Endothelial cell of umbilical vein (primary cell): ENCODE measurements around the gene ZBTB7C. TPM values are rescaled to one million over a fixed set of nuclear protein-coding genes. Genes with fewer than 3 reads are reported as not detected.

Experiments used
- BruUV-seq: library from RNA; stranded (reverse); fragments of 400-500 nt; replicated peaks from 2 replicates; lab custom pipeline; 2021; lab: Mats Ljungman, UMichigan
- CTCF ChIA-PET: fragments of 300-600, 350-600 bp; sonication (Branson Sonifier 250); formaldehyde crosslinking; loops from one replicate; lab custom pipeline; 2021; ENCODE audit warnings: antibody characterized with exemption, inconsistent platforms; lab: Charles Lee
- POLR2A ChIA-PET: fragments of 300-600, 350-600 bp; sonication (Branson Sonifier 250); formaldehyde crosslinking; loops from one replicate; lab custom pipeline; 2021; ENCODE audit warnings: antibody characterized with exemption, inconsistent platforms; lab: Charles Lee
- DNase-seq: peaks from one replicate; pipeline ENCODE4 v3.0.0-alpha.2; 2011; ENCODE audit warnings: low read depth, low spot score
- FAIRE-seq: peaks from 2 replicates; lab custom pipeline; 2011; peaks lifted over from hg19 to GRCh38; lab: Jason Lieb, UNC
- H2AFZ ChIP-seq: 2 replicates; pipeline ENCODE4 v1.6.0; 2012; ENCODE audit warnings: low read depth, low read length, control low read depth, inconsistent platforms
- H3K27ac ChIP-seq: 2 replicates; pipeline ENCODE4 v1.5.1; 2011; ENCODE audit warnings: low read depth, mild to moderate bottlenecking, control low read depth, low read length, moderate library complexity; ENCODE audit not compliant: insufficient read depth
- H3K27me3 ChIP-seq, 2 experiments: 2 replicates each; pipeline versions ENCODE4 v1.6.0 to v1.6.1; 2011; ENCODE audit warnings: low read length in 2 of 2, mixed read lengths in 1 of 2; ENCODE audit not compliant: control insufficient read depth in 2 of 2, insufficient read depth in 2 of 2
- H3K36me3 ChIP-seq, 2 experiments: 2 replicates in 1 of 2; 3 replicates in 1 of 2; pipeline ENCODE4 v1.5.1; 2011; ENCODE audit warnings: low read length in 2 of 2, mild to moderate bottlenecking in 1 of 2, moderate library complexity in 1 of 2; ENCODE audit not compliant: control insufficient read depth in 2 of 2, insufficient read depth in 2 of 2; ENCODE audit errors: extremely low read depth in 1 of 2
- H3K4me1 ChIP-seq: 3 replicates; pipeline ENCODE4 v1.5.1; 2011; ENCODE audit warnings: mild to moderate bottlenecking, low read length; ENCODE audit not compliant: control insufficient read depth, insufficient read depth; ENCODE audit errors: extremely low read depth
- H3K4me2 ChIP-seq: 2 replicates; pipeline ENCODE4 v1.6.1; 2011; ENCODE audit warnings: low read length, control low read depth, mixed read lengths; ENCODE audit not compliant: insufficient read depth
- H3K4me3 ChIP-seq, 3 experiments: fragments of 200-600 bp in 1 of 3; sonication (generic), shearing (Covaris generic) in 1 of 3; replicated peaks in 1 of 3; 2 replicates each; pipeline ENCODE4 v1.5.1; 2011 to 2016; ENCODE audit warnings: control low read depth in 3 of 3, low read length in 3 of 3, mild to moderate bottlenecking in 2 of 3, inconsistent platforms in 1 of 3, low read depth in 1 of 3, moderate library complexity in 1 of 3; ENCODE audit not compliant: insufficient read depth in 1 of 3
- H3K79me2 ChIP-seq: 2 replicates; pipeline ENCODE4 v1.6.0; 2012; ENCODE audit warnings: low read length, inconsistent platforms; ENCODE audit not compliant: control insufficient read depth, insufficient read depth
- H3K9ac ChIP-seq: replicated peaks from 2 replicates; pipeline ENCODE3; 2011; ENCODE audit warnings: low read length, control low read depth; ENCODE audit not compliant: insufficient read depth; ENCODE audit errors: extremely low read depth
- H3K9me1 ChIP-seq: replicated peaks from 3 replicates; pipeline ENCODE4 v1.6.0; 2011; ENCODE audit warnings: mild to moderate bottlenecking, low read length; ENCODE audit not compliant: control insufficient read depth, insufficient read depth; ENCODE audit errors: extremely low read depth
- H3K9me3 ChIP-seq: replicated peaks from 2 replicates; pipeline ENCODE4 v1.5.1; 2012; ENCODE audit warnings: low read length, inconsistent platforms; ENCODE audit not compliant: control insufficient read depth, insufficient read depth
- H4K20me1 ChIP-seq: replicated peaks from 2 replicates; pipeline ENCODE3; 2011; ENCODE audit warnings: mild to moderate bottlenecking, low read length; ENCODE audit not compliant: control insufficient read depth, insufficient read depth; ENCODE audit errors: extremely low read depth
- EZH2 ChIP-seq: IDR thresholded peaks from 2 replicates; pipeline ENCODE4 v1.6.1; 2012; ENCODE audit warnings: borderline replicate concordance, low read depth, mild to moderate bottlenecking, moderate library complexity, low read length, inconsistent platforms; ENCODE audit not compliant: severe bottlenecking
- GATA2 ChIP-seq: IDR thresholded peaks from 2 replicates; pipeline ENCODE4 v1.7.0; 2011; ENCODE audit warnings: low read depth, mild to moderate bottlenecking, moderate library complexity, mixed read lengths, low read length; ENCODE audit not compliant: insufficient read length, insufficient read depth
- JUN ChIP-seq: IDR thresholded peaks from 2 replicates; pipeline ENCODE4 v1.6.1; 2011; ENCODE audit warnings: borderline replicate concordance, low read depth; ENCODE audit not compliant: insufficient read length, insufficient read depth
- MYC ChIP-seq: IDR thresholded peaks from one replicate; pipeline ENCODE4 v1.6.1; 2011; ENCODE audit warnings: mild to moderate bottlenecking, low read depth, low read length
- POLR2A ChIP-seq: IDR thresholded peaks from 2 replicates; pipeline ENCODE4 v1.6.1; 2012; ENCODE audit warnings: low read depth, mild to moderate bottlenecking, control low read depth, low read length
- dilution Hi-C: fragments of 300-500 bp; cut with MboI; formaldehyde crosslinking; loops from one replicate; pipeline ENCODE4 v1.15.0; 2019; ENCODE audit warnings: low sequenced_read_pairs; ENCODE audit not compliant: extremely low pct_ligation_motif_present
- intact Hi-C: fragments of 100-400 bp; cut with micrococcal nuclease; formaldehyde crosslinking; loops from one replicate; pipeline ENCODE4 v1.10.0; 2022
- polyA plus RNA-seq, 4 experiments: library from polyadenylated mRNA; depleted of rRNA in 3 of 4; stranded (reverse) in 3 of 4; unstranded in 1 of 4; fragments of >200 nt; gene quantifications; 2 replicates each; pipeline versions ENCODE4 v1.2.1 to v1.2.3, GENCODE V29; 2011 to 2012; ENCODE audit warnings: missing spikeins in 1 of 4
- total RNA-seq: library from RNA; stranded (reverse); gene quantifications from 2 replicates; pipeline ENCODE4 v1.2.3, GENCODE V29; 2021
- TF ChIP-seq, protein P1 (sequence below): IDR thresholded peaks from 2 replicates; pipeline ENCODE4 v1.6.1; 2011; ENCODE audit not compliant: insufficient read depth, insufficient read length
- TF ChIP-seq, protein P2 (sequence below), 2 donors: IDR thresholded peaks; 1 replicate in 1 of 2; 2 replicates in 1 of 2; pipeline ENCODE4 v1.5.1; 2011; ENCODE audit warnings: low read length in 2 of 2, mild to moderate bottlenecking in 2 of 2, moderate library complexity in 2 of 2, control low read depth in 1 of 2, inconsistent platforms in 1 of 2, low read depth in 1 of 2; ENCODE audit not compliant: insufficient read depth in 1 of 2; ENCODE audit errors: extremely low read depth in 1 of 2

Gene ZBTB7C
- total and polyA plus RNA-seq, 2 donors (not counting 3 experiments of a cell fraction or from before 2014, with no cell fraction given): not detected

DNA sequence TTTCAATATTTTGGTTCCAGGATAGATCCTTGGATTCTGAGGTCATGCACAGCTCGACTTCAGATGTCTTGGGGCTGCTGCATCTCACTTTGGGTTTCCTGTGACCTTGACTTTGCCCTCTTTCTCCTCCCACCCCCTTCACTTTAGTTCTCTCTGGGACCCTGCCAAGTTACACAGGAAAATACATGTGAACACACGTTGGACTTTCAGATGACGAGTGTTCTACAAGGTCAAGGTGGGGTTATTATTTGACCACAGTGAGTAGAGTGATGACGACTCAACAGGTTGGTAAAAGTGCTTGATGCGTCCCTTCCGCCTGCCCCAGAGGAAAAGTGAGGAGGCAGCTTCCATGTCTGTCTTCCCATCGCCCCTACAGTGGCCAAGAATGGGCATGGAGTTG is 356.3 kb downstream of the ZBTB7C start:
- Histone ChIP-seq H3K36me3 (no peaks in the 10 kb centered on the region), H3K4me3 (no peak overlapping the region), H3K4me2 (no peak overlapping the region), H3K9me3 (no peaks in the 10 kb centered on the region), H3K79me2 (no peaks in the 10 kb centered on the region), H3K27me3 (peaks cover 0 to 8% of the 10 kb centered on the region in 2 experiments), H3K9ac (no peak overlapping the region), H4K20me1 (no peaks in the 10 kb centered on the region), H2AFZ (no peak overlapping the region), H3K4me1 (no peaks in the 10 kb centered on the region), H3K9me1 (no peaks in the 10 kb centered on the region), H3K27ac (no peak overlapping the region)
- DNase-seq (no peak), FAIRE-seq (no peak)
- dilution Hi-C loops: no loop called here
- no peak for TF ChIP-seq EZH2
- TF ChIP-seq, protein P1, sequence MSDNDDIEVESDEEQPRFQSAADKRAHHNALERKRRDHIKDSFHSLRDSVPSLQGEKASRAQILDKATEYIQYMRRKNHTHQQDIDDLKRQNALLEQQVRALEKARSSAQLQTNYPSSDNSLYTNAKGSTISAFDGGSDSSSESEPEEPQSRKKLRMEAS: no peak
- ChIA-PET POLR2A (no interaction called here), CTCF (interaction anchor here (0.6 kb wide), 1 partner anchor 375 kb away, joined by 3 read pairs; no protein-coding TSS in a partner anchor)
- BruUV-seq: no TSS peak
- intact Hi-C loops: no loop called here

DNA sequence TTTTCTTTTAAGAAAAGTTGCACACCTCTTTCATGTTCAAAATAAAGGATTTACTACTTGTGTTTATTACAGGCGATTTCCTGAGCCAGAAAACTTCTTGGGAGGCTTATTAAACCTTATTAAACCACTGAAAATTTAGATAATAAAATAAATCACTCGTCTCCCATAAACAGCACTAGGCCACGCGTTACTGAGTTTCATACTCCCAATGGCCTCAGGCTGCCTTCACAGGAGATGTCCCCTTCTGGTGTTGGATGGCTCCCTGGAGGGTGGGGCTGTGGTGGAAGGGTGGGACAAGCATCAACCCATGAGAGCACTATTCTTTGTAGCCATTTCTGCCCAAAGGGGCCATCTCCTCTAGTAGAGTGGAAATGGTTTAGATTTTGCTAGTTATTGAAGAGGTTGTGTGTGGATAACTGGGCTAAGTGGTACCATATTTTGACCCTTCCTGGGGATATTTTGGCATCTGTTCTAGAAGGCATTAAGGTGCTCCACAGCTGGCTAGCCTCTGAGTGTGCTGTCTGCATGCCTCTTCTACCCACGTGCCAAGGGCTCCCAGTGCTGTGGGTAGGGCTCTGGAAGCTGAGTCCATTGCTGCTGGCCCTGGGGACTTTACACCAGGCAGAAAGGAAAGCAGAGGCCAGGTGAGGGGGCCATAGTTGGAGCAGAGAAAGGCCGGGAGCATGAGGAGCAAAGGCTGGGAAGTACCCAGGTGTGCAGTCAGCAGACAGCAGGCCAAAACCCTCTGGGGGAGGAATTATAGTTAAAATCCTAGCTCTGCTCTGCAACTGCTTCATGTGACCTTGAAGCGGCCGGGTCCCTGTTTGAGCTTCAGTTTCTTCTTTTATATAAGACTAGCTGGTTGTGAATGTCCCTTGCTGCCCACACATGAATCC is 357.0 kb downstream of the ZBTB7C start:
- Histone ChIP-seq H3K27ac (no peak overlapping the region), H3K9me3 (no peaks in the 10 kb centered on the region), H3K4me2 (no peak overlapping the region), H3K79me2 (no peaks in the 10 kb centered on the region), H3K36me3 (no peaks in the 10 kb centered on the region), H3K9me1 (no peaks in the 10 kb centered on the region), H3K4me1 (no peaks in the 10 kb centered on the region), H3K9ac (no peak overlapping the region), H3K4me3 (no peak overlapping the region), H4K20me1 (no peaks in the 10 kb centered on the region), H2AFZ (no peak overlapping the region), H3K27me3 (peaks cover 0 to 8% of the 10 kb centered on the region in 2 experiments)
- DNase-seq: no peak
- TF ChIP-seq GATA2 (no peak), EZH2 (no peak), MYC (no peak), JUN (no peak), POLR2A (no peak)
- TF ChIP-seq, protein P2, sequence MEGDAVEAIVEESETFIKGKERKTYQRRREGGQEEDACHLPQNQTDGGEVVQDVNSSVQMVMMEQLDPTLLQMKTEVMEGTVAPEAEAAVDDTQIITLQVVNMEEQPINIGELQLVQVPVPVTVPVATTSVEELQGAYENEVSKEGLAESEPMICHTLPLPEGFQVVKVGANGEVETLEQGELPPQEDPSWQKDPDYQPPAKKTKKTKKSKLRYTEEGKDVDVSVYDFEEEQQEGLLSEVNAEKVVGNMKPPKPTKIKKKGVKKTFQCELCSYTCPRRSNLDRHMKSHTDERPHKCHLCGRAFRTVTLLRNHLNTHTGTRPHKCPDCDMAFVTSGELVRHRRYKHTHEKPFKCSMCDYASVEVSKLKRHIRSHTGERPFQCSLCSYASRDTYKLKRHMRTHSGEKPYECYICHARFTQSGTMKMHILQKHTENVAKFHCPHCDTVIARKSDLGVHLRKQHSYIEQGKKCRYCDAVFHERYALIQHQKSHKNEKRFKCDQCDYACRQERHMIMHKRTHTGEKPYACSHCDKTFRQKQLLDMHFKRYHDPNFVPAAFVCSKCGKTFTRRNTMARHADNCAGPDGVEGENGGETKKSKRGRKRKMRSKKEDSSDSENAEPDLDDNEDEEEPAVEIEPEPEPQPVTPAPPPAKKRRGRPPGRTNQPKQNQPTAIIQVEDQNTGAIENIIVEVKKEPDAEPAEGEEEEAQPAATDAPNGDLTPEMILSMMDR (IDR thresholded peaks at IDR 0.05; ENCODE audit: extremely low read depth in 1 of 2, insufficient read depth in 1 of 2, low read depth in 1 of 2, low read length in 2 of 2): no peak
- TF ChIP-seq, protein P1: no peak
- CTCF ChIA-PET: interaction anchor here (0.6 kb wide), 1 partner anchor 376 kb away, joined by 3 read pairs; no protein-coding TSS in a partner anchor
- FAIRE-seq: no peak
- intact Hi-C loops (no loop called here), dilution Hi-C loops (no loop called here)
- BruUV-seq: no TSS peak
- POLR2A ChIA-PET: no interaction called here
